ENCODE measurements around the gene ZNF124. TPM values are rescaled to one million over a fixed set of nuclear protein-coding genes. Genes with fewer than 3 reads are reported as not detected.

ZNF124 gene
- total and polyA plus RNA-seq, 2 of the 8 experiments (the other 6 are each of a cell fraction or from before 2014, with no cell fraction given): 4.6 to 39.9 TPM

- H3K4me1 ChIP-seq (replicated peaks in 1 of 4; ENCODE audit: control insufficient read depth in 3 of 4, insufficient read depth in 4 of 4, low read length in 3 of 4): no peaks in the 10 kb centered on the region
- H2BK20ac ChIP-seq (ENCODE audit: low read length): no peak overlapping the region
- no peak overlapping the region for H3K56ac ChIP-seq (replicated peaks; ENCODE audit: insufficient read length, low read depth, low read length)
- no peak overlapping the region for H3K4me3 ChIP-seq (ENCODE audit: extremely low read depth in 1 of 4, insufficient read depth in 2 of 4, low read depth in 3 of 4, low read length in 4 of 4)
- no peaks in the 10 kb centered on the region for H3K27me3 ChIP-seq (replicated peaks in 1 of 4; ENCODE audit: control insufficient read depth in 3 of 4, extremely low read depth in 1 of 4, insufficient read depth in 3 of 4, low read length in 3 of 4)
- no peak overlapping the region for H2AFZ ChIP-seq (ENCODE audit: low read length)
- no peak overlapping the region for H3K27ac ChIP-seq (ENCODE audit: low read depth, low read length)
- no peak overlapping the region for H3K4ac ChIP-seq (replicated peaks; ENCODE audit: insufficient read length, low read depth, low read length)
- H3K36me3 ChIP-seq (ENCODE audit: control insufficient read depth in 2 of 4, insufficient read depth in 4 of 4, low read length in 3 of 4): peaks cover 0 to 39% (median 16%) of the 10 kb centered on the region in 4 experiments; a peak in 5 of 8 replicates
- WGBS, 2 experiments (ENCODE audit: extremely low coverage in 1 of 2, insufficient coverage in 1 of 2, insufficient read length in 1 of 2, insufficient replicate concordance in 2 of 2, low coverage in 1 of 2, low lambda C conversion rate in 2 of 2, missing lambda C conversion rate in 1 of 2): 74% methylated on average over 2 of the region's 2 CpGs; no CpG with 5 or more reads in 1 of the 2 experiments
- CTCF ChIA-PET (ENCODE audit: partially characterized antibody): interaction anchor here (1.2 kb wide), 1 partner anchor 44 kb away, joined by 3 read pairs; no protein-coding TSS in a partner anchor
- H4K20me1 ChIP-seq (replicated peaks in 1 of 2; ENCODE audit: control insufficient read depth in 1 of 2, insufficient read depth in 2 of 2, low read length in 2 of 2): no peaks in the 10 kb centered on the region
- no peak overlapping the region for H4K91ac ChIP-seq (replicated peaks; ENCODE audit: insufficient read length, low read length)
- no peak overlapping the region for H2BK120ac ChIP-seq (replicated peaks; ENCODE audit: low read depth, low read length)
- no peak overlapping the region for H2BK5ac ChIP-seq (ENCODE audit: low read depth, low read length)
- H3K23ac ChIP-seq (ENCODE audit: insufficient read length): no peak overlapping the region
- TF ChIP-seq ZNF274 (IDR thresholded peaks at IDR 0.05; ENCODE audit: borderline replicate concordance, extremely low read depth, low read length) (peak; percentile 87; the same call in 1 of the 2 replicates), E2F6 (IDR thresholded peaks at IDR 0.05) (no peak), KDM1A (IDR thresholded peaks at IDR 0.05; ENCODE audit: borderline replicate concordance, low read length) (no peak), MAX (IDR thresholded peaks at IDR 0.05) (no peak)
- no peaks in the 10 kb centered on the region for H3K79me1 ChIP-seq (ENCODE audit: low read depth, low read length)
- no peak overlapping the region for H2AK5ac ChIP-seq (ENCODE audit: low read depth, low read length)
- H4K8ac ChIP-seq (ENCODE audit: extremely low read depth, insufficient read depth, low read length): no peak overlapping the region
- no peak overlapping the region for H3K4me2 ChIP-seq (ENCODE audit: insufficient read depth in 1 of 2, low read depth in 2 of 2, low read length in 2 of 2)
- H3K18ac ChIP-seq (ENCODE audit: extremely low read depth, low read length): no peak overlapping the region
- no peak overlapping the region for H2BK15ac ChIP-seq (ENCODE audit: low read length)
- H3K9me3 ChIP-seq (ENCODE audit: insufficient read depth in 2 of 2, low read depth in 1 of 2, low read length in 1 of 2): peaks cover 22 to 26% of the 10 kb centered on the region in 2 experiments
- H3K79me2 ChIP-seq (ENCODE audit: control insufficient read depth in 1 of 2, insufficient read depth in 2 of 2, low read length in 2 of 2): no peaks in the 10 kb centered on the region
- H2BK12ac ChIP-seq (ENCODE audit: low read depth, low read length): no peak overlapping the region
- no peak overlapping the region for H3K9ac ChIP-seq (replicated peaks in 1 of 4; ENCODE audit: extremely low read depth in 1 of 4, low read depth in 3 of 4, low read length in 3 of 4)
- no peak for FAIRE-seq
- no peak overlapping the region for H3K14ac ChIP-seq (ENCODE audit: insufficient read length)
- POLR2A ChIA-PET (ENCODE audit: partially characterized antibody): no interaction called here
- no peaks in the 10 kb centered on the region for H3K23me2 ChIP-seq (ENCODE audit: low read depth, low read length)
- DNase-seq (ENCODE audit: low read depth in 1 of 2, low spot score in 2 of 2): no peak
- H4K5ac ChIP-seq (ENCODE audit: insufficient read length, low read depth, low read length): no peak overlapping the region
Measured at GRCh38 chr1:247189981-247190798, 18.4 kb upstream of the ZNF124 start.
